HepG2 (cell line): ENCODE data around the gene SEC16A. TPM values are rescaled to one million over a fixed set of nuclear protein-coding genes. Genes with fewer than 3 reads are reported as not detected.
A peak's percentile ranks its signal among the peaks of the same experiment; 100 is the strongest.

ENCODE experiments used
- AHR ChIP-seq: IDR thresholded peaks from 2 replicates; pipeline ENCODE4 v1.6.1; 2018; ENCODE audit warnings: missing genetic modification reagents, missing compliant biosample characterization
- DPF2 ChIP-seq: sonication (generic); formaldehyde crosslinking; IDR thresholded peaks from 2 replicates; pipeline ENCODE4 v1.4.0; 2020; ENCODE audit warnings: mild to moderate bottlenecking, low read depth, missing genetic modification reagents, borderline replicate concordance
- FLYWCH1 ChIP-seq: sonication (generic); formaldehyde crosslinking; IDR thresholded peaks from 2 replicates; pipeline ENCODE4 v1.8.1; 2023; ENCODE audit warnings: mild to moderate bottlenecking, missing genetic modification reagents
- KMT2B ChIP-seq: IDR thresholded peaks from 2 replicates; pipeline ENCODE4 v1.6.1; 2016; ENCODE audit warnings: missing genetic modification reagents, missing compliant biosample characterization
- MAF1 ChIP-seq: sonication (generic); formaldehyde crosslinking; IDR thresholded peaks from 2 replicates; pipeline ENCODE4 v1.5.0; 2020; ENCODE audit warnings: missing genetic modification reagents, borderline replicate concordance
- MBNL3 ChIP-seq: fragments of 250-450 bp; sonication (Bioruptor Pico); conservative IDR thresholded peaks from 2 replicates; pipeline ENCODE4 v1.8.0; 2022; ENCODE audit warnings: mild to moderate bottlenecking, inconsistent platforms
- PHF20 ChIP-seq: sonication (generic); formaldehyde crosslinking; IDR thresholded peaks from 2 replicates; pipeline ENCODE4 v1.5.0; 2020; ENCODE audit warnings: mild to moderate bottlenecking, missing genetic modification reagents
- ZHX2 ChIP-seq, 2 experiments: sonication (generic) in 1 of 2; formaldehyde crosslinking in 1 of 2; IDR thresholded peaks; 2 replicates each; pipeline versions ENCODE4 v1.6.1 to v1.9.0; 2014 to 2022; ENCODE audit warnings: antibody characterized with exemption in 1 of 2, borderline replicate concordance in 1 of 2, inconsistent platforms in 1 of 2, low read depth in 1 of 2, missing genetic modification reagents in 1 of 2
- ZNF275 ChIP-seq: sonication (generic); formaldehyde crosslinking; IDR thresholded peaks from 2 replicates; pipeline ENCODE4 v1.8.0; 2022; ENCODE audit warnings: missing genetic modification reagents, mild to moderate bottlenecking, inconsistent platforms, borderline replicate concordance
- ZNF318 ChIP-seq: sonication (generic); formaldehyde crosslinking; IDR thresholded peaks from 2 replicates; pipeline ENCODE4 v1.4.0; 2020; ENCODE audit warnings: mild to moderate bottlenecking, missing genetic modification reagents
- ZNF556 ChIP-seq: sonication (generic); formaldehyde crosslinking; IDR thresholded peaks from 2 replicates; pipeline ENCODE4 v1.4.0; 2020; ENCODE audit warnings: mild to moderate bottlenecking, missing genetic modification reagents, borderline replicate concordance
- ZSCAN30 ChIP-seq: sonication (generic); formaldehyde crosslinking; IDR thresholded peaks from 2 replicates; pipeline ENCODE4 v1.5.0; 2020; ENCODE audit warnings: mild to moderate bottlenecking, missing genetic modification reagents
- polyA plus RNA-seq, 8 experiments: library from polyadenylated mRNA; depleted of rRNA in 3 of 8; stranded (reverse) in 7 of 8; unstranded in 1 of 8; fragments of >200 nt; fragmentation: Illumina TruSeq in 4 of 8; extraction: Trizol in 4 of 8; gene quantifications; 2 replicates each; pipeline versions ENCODE4 v1.2.1 to v1.2.3, GENCODE V29; 2011 to 2016; ENCODE audit warnings: low read depth in 4 of 8, missing spikeins in 1 of 8, mixed read lengths in 1 of 8; ENCODE audit not compliant: insufficient read depth in 1 of 8
- total RNA-seq, 5 experiments: library from RNA; depleted of rRNA; stranded (reverse); fragments of >200 nt; fragmentation: Illumina TruSeq; extraction: Trizol; gene quantifications; 2 replicates each; pipeline ENCODE4 v1.2.3, GENCODE V29; 2016; ENCODE audit warnings: low read depth in 1 of 5

SEC16A gene
- total and polyA plus RNA-seq, 2 of the 13 experiments (the other 11 are each of a cell fraction or from before 2014, with no cell fraction given): 15.9 to 18.9 TPM

GRCh38 chr9:136400038-136400834 is 82.6 kb downstream of the SEC16A start, which contains the start of gene SNAPC4 (continued):
- TF ChIP-seq ZNF318 (CRISPR knock-in tag) (no peak), MAF1 (peak; percentile 78; the same call in 1 of the 2 replicates), ZHX2 (IDR thresholded peaks at IDR 0.05; ENCODE audit: low read depth) (no peak), ZHX2 (CRISPR knock-in tag; IDR thresholded peaks at IDR 0.05; ENCODE audit: borderline replicate concordance) (0 out of 2 replicates have a peak, but pooled peaks have one; percentile 35), MBNL3 (CRISPR knock-in tag) (no peak), ZNF275 (CRISPR knock-in tag) (0 out of 2 replicates have a peak, but pooled peaks have one; percentile 65), AHR (CRISPR knock-in tag) (no peak), KMT2B (CRISPR knock-in tag) (no peak; the same call in 1 of the 2 replicates), DPF2 (CRISPR knock-in tag) (no peak), ZNF556 (CRISPR knock-in tag) (0 out of 2 replicates have a peak, but pooled peaks have one; percentile 43), FLYWCH1 (CRISPR knock-in tag) (no peak), PHF20 (CRISPR knock-in tag) (peak; percentile 89), ZSCAN30 (CRISPR knock-in tag) (no peak)
